RWPE2 (cell line): ENCODE results near the gene TMEM18.

Experiments
- ATAC-seq: fragments of 200-7000 bp; cut with Tn5 transposase; 3 replicates; pipeline ENCODE4 v1.9.1; 2021; ENCODE audit warnings: low read depth
- DNase-seq: peaks from one replicate; pipeline ENCODE4 v3.0.0-alpha.2; 2020; ENCODE audit warnings: low spot score
- H3K27ac ChIP-seq: fragments of 450-650 bp; 2 replicates; pipeline ENCODE4 v1.5.1; 2017; ENCODE audit warnings: mild to moderate bottlenecking; ENCODE audit not compliant: poor library complexity, severe bottlenecking
- H3K27me3 ChIP-seq: fragments of 250-450 bp; sonication (Bioruptor Pico); 2 replicates; pipeline ENCODE4 v1.5.1; 2021; ENCODE audit warnings: mild to moderate bottlenecking, moderate library complexity; ENCODE audit not compliant: insufficient read depth, poor library complexity, severe bottlenecking
- H3K36me3 ChIP-seq: fragments of 250-450 bp; sonication (Bioruptor Pico); 2 replicates; pipeline ENCODE4 v1.5.1; 2020; ENCODE audit warnings: low read depth, mild to moderate bottlenecking, moderate library complexity
- H3K4me1 ChIP-seq: fragments of 250-450 bp; sonication (Bioruptor Pico); 2 replicates; pipeline ENCODE4 v1.5.1; 2021; ENCODE audit warnings: mild to moderate bottlenecking, moderate library complexity; ENCODE audit not compliant: insufficient read depth, poor library complexity, severe bottlenecking
- H3K4me3 ChIP-seq: fragments of 250-450 bp; sonication (Bioruptor Pico); 2 replicates; pipeline ENCODE4 v1.5.1; 2021; ENCODE audit warnings: mild to moderate bottlenecking, moderate library complexity; ENCODE audit not compliant: severe bottlenecking
- H3K9me3 ChIP-seq: fragments of 250-450 bp; sonication (Bioruptor Pico); 2 replicates; pipeline ENCODE4 v1.5.1; 2021; ENCODE audit warnings: mild to moderate bottlenecking, moderate library complexity; ENCODE audit not compliant: severe bottlenecking
- TF ChIP-seq, protein P1 (sequence below): fragments of 450-650 bp; IDR thresholded peaks from one replicate; pipeline ENCODE4 v1.5.1; 2017; ENCODE audit warnings: mild to moderate bottlenecking, moderate library complexity; ENCODE audit not compliant: poor library complexity, severe bottlenecking

The TMEM18 gene

DNA sequence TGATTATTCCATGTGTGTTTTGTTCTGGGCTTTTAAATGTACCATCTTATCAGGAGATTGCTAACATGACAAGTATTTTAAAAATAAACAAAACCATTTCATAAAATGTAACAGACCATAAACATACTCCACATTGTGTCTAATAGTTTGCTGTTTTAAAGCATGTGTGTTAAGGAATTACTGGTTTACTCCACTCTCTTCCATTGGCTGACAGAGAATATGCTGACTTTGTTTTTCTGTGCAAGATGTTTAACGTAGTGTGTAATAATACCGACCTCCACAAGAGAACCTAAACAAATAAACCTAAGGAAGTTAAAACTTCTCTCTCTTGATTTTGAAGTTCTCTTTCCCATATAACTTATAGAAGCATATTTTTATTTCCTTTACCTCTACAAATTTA, 17.0 kb upstream of the TMEM18 start:
- H3K4me3 ChIP-seq: no peak overlapping the region
- TF ChIP-seq, protein P1, sequence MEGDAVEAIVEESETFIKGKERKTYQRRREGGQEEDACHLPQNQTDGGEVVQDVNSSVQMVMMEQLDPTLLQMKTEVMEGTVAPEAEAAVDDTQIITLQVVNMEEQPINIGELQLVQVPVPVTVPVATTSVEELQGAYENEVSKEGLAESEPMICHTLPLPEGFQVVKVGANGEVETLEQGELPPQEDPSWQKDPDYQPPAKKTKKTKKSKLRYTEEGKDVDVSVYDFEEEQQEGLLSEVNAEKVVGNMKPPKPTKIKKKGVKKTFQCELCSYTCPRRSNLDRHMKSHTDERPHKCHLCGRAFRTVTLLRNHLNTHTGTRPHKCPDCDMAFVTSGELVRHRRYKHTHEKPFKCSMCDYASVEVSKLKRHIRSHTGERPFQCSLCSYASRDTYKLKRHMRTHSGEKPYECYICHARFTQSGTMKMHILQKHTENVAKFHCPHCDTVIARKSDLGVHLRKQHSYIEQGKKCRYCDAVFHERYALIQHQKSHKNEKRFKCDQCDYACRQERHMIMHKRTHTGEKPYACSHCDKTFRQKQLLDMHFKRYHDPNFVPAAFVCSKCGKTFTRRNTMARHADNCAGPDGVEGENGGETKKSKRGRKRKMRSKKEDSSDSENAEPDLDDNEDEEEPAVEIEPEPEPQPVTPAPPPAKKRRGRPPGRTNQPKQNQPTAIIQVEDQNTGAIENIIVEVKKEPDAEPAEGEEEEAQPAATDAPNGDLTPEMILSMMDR: no peak
- DNase-seq (no peak), ATAC-seq (no peak)
- no peaks in the 10 kb centered on the region for H3K27me3 ChIP-seq
- no peaks in the 10 kb centered on the region for H3K9me3 ChIP-seq
- H3K27ac ChIP-seq: no peak overlapping the region
- no peaks in the 10 kb centered on the region for H3K36me3 ChIP-seq
- H3K4me1 ChIP-seq: no peaks in the 10 kb centered on the region

DNA sequence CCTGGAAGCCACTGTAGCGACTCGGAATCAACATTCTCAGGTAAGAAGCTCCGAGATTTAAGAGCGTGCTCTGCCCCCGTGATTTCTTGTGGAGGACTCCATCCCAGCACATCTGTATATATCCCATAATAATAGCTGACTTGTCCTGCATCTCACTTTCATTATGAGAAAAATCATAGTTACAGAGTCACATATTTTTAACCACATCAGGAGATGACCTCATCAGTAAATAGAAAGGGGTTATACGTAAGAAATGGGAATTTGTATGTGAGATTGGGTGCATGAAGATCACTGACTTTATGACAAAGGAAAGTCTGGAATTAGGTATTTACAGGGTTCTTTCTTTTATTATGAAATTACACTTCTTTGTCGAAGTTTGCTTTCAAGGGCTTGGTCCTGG, 16.4 kb upstream of the TMEM18 start:
- Histone ChIP-seq H3K9me3 (no peaks in the 10 kb centered on the region), H3K27ac (no peak overlapping the region), H3K36me3 (no peaks in the 10 kb centered on the region), H3K27me3 (no peaks in the 10 kb centered on the region), H3K4me1 (no peaks in the 10 kb centered on the region), H3K4me3 (no peak overlapping the region)
- TF ChIP-seq, protein P1: no peak
- DNase-seq (no peak), ATAC-seq (no peak)

DNA sequence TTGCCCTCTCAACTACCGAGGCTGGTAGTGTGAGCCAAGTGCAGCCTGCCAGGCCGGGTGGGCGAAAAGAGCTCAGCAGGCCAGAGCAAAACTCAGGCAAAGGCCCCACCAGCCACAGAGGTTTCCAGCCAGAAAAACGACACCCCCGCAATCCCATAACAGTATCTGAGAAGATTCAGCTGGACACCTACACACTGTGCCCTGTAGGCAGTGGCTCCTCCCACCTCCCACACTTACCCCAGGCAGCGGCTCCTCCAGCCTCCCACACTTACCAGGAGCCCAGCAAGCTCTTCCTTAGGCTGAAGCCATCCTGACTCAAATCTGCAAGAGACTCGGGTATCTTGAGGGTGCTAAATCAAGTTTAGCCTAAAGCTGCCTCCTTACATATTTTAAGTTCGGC, 15.6 kb upstream of the TMEM18 start:
- H3K27me3 ChIP-seq: no peaks in the 10 kb centered on the region
- ATAC-seq (no peak), DNase-seq (no peak)
- no peaks in the 10 kb centered on the region for H3K9me3 ChIP-seq
- no peak overlapping the region for H3K4me3 ChIP-seq
- TF ChIP-seq, protein P1: no peak
- no peak overlapping the region for H3K27ac ChIP-seq
- no peaks in the 10 kb centered on the region for H3K36me3 ChIP-seq
- H3K4me1 ChIP-seq: no peaks in the 10 kb centered on the region

DNA sequence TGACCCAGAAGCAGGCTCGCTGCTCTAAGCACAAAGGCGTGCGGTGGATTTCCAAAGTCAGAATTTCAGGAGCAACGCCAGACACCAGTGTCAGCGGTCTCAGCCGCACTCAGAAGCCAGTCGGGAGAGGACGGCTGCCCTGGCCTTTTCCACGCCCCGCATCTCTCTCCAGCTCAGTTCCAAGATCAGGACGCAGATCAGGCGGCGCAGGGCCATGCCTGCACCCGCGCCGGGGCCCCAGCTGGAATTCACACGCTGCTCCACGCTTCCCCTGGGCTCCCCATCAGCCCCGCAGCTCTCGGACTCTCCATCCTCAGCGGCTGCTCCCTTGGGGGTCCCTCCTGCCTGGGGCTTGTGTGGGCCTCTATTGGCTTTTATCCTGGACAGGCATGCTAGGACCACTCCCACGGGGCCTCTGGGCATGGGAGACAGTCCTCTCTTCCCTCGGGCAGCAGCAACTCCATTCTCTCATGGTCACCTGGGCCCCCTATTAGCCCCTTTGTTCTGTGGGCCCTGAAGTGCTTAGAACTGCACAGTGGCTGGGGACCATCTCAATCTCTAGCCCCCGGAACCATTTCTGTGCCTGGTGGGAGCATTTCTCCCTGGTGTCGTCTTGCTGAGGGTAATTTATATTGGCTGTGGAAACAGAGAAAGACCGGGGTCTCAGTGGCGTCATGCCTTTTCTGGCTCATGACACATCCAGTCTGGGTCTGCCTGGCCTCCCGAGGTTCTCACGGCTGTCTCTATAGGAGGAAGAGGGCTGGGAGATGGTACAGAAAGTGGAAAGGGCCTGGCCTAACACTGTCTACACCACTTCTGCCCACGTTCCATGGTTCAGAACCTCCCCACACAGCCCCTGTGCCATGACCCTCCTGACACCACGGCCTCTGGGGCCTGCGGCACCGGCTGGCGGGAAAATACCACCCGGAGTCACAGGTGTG, 14.9 kb upstream of the TMEM18 start:
- H3K27ac ChIP-seq: no peak overlapping the region
- TF ChIP-seq, protein P1: no peak
- no peak for ATAC-seq
- no peak for DNase-seq
- no peak overlapping the region for H3K4me3 ChIP-seq
- no peaks in the 10 kb centered on the region for H3K4me1 ChIP-seq
- no peaks in the 10 kb centered on the region for H3K27me3 ChIP-seq
- no peaks in the 10 kb centered on the region for H3K9me3 ChIP-seq
- no peaks in the 10 kb centered on the region for H3K36me3 ChIP-seq

DNA sequence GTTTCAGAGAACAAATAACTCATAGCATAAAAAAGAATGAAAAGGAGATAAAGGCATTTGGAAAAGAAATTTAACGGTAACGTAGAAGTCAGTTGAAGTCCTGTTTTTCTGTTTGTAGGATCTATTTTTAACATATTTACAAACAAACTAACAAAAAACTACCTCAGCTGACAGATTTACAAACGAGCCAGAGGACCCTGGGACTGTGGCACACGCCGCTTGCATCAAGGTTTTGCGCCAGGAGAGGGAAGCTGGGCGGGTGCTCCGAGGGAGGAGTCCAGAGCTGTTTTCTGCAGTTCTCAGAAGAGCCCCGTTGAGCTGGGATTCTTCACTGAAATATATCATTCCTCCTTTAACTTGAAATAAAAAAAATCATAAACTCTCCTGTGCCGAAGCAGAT, 13.6 kb upstream of the TMEM18 start:
- no peak for ATAC-seq

More for the DNA sequence above, 13.6 kb upstream of the TMEM18 start:
- Histone ChIP-seq H3K27ac (no peak overlapping the region), H3K4me3 (no peak overlapping the region), H3K36me3 (no peaks in the 10 kb centered on the region), H3K9me3 (no peaks in the 10 kb centered on the region), H3K4me1 (no peaks in the 10 kb centered on the region), H3K27me3 (no peaks in the 10 kb centered on the region)
- DNase-seq: no peak
- TF ChIP-seq, protein P1: no peak
